Prostate gland (tissue), 2 donors: Measurements from ENCODE around the gene EXOC3. TPM values are rescaled to one million over a fixed set of nuclear protein-coding genes. Genes with fewer than 3 reads are reported as not detected.

Experiments
- DNase-seq: peaks from one replicate; pipeline ENCODE4 v3.0.0-alpha.2; 2019; ENCODE audit warnings: low spot score
- H3K27ac ChIP-seq, 2 donors: fragments of 200-600 bp; sonication (generic); 2 replicates each; pipeline ENCODE4 v1.5.1; 2017 to 2019
- H3K27me3 ChIP-seq: fragments of 200-600 bp; sonication (generic); replicated peaks from 2 replicates; pipeline ENCODE4 v1.5.1; 2019; ENCODE audit not compliant: insufficient read depth
- H3K36me3 ChIP-seq, 2 donors: fragments of 200-600 bp; sonication (generic); 1 replicate in 1 of 2; 2 replicates in 1 of 2; pipeline versions ENCODE4 v1.5.1 to v1.8.1; 2017 to 2019
- H3K4me1 ChIP-seq: fragments of 200-600 bp; sonication (generic); replicated peaks from 2 replicates; pipeline ENCODE4 v1.5.1; 2019
- H3K4me3 ChIP-seq, 2 donors: fragments of 200-600 bp; sonication (generic); 2 replicates each; pipeline ENCODE4 v1.5.1; 2017 to 2019
- H3K9me3 ChIP-seq: fragments of 200-600 bp; sonication (generic); 2 replicates; pipeline ENCODE4 v1.5.1; 2017
- POLR2A ChIP-seq: fragments of 450-650 bp; IDR thresholded peaks from one replicate; pipeline ENCODE4 v1.6.1; 2016; ENCODE audit warnings: antibody characterized with exemption, mild to moderate bottlenecking
- POLR2AphosphoS5 ChIP-seq: sonication (generic); formaldehyde crosslinking; IDR thresholded peaks from one replicate; pipeline ENCODE4 v1.6.1; 2017; ENCODE audit warnings: antibody characterized with exemption
- WGBS: methylation state at CpG from one replicate; pipeline ENCODE4 v1.1.5; 2018; 5-methylcytosine and 5-hydroxymethylcytosine counted together
- intact Hi-C: fragments of 100-400 bp; cut with DNase I; formaldehyde crosslinking; loops from one replicate; pipeline ENCODE4 v1.14.2; 2022
- total RNA-seq, 2 donors: library from RNA; depleted of rRNA; stranded (reverse); fragments of >200 nt; gene quantifications; one replicate each; pipeline ENCODE4 v1.1.0, GENCODE V29; 2016
- TF ChIP-seq, protein P1 (sequence below), 4 experiments: fragments of 200-600 bp in 2 of 4; fragments of 450-650 bp in 2 of 4; sonication (generic) in 2 of 4; IDR thresholded peaks; 1 replicate in 3 of 4; 2 replicates in 1 of 4; pipeline ENCODE4 v1.5.1; 2016 to 2019; ENCODE audit warnings: antibody characterized with exemption in 4 of 4, mild to moderate bottlenecking in 2 of 4, moderate library complexity in 2 of 4

EXOC3 gene
- total RNA-seq, 2 donors from 2014 or later = 44.3 to 79.7 TPM

DNA sequence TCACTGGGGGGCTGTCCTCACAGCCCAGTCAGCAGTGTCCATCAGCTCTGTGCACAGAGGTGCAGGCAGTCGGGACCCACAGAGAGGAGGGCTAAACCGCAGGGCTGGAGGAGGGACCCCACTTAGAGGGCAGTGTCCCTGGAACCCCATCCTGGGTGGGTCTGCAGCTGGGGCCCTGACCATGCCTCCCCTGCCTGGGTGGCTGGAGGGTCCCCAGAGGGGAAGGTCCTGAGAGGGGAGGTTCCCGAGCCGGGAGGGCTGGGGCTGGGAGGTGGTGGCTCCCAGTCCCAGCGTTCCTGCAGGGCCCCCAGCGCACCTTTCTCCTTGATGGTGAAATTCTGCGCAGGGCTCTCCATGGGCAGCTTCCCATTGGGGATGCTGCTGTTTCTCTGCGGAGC is 32.7 kb downstream of the EXOC3 start:
- no peak overlapping the region for H3K27ac ChIP-seq
- H3K9me3 ChIP-seq = no peaks in the 10 kb centered on the region
- H3K27me3 ChIP-seq = peaks cover 2% of the 10 kb centered on the region
- H3K4me1 ChIP-seq = peaks cover 12% of the 10 kb centered on the region
- TF ChIP-seq POLR2AphosphoS5 (no peak), POLR2A (no peak)
- TF ChIP-seq, protein P1, sequence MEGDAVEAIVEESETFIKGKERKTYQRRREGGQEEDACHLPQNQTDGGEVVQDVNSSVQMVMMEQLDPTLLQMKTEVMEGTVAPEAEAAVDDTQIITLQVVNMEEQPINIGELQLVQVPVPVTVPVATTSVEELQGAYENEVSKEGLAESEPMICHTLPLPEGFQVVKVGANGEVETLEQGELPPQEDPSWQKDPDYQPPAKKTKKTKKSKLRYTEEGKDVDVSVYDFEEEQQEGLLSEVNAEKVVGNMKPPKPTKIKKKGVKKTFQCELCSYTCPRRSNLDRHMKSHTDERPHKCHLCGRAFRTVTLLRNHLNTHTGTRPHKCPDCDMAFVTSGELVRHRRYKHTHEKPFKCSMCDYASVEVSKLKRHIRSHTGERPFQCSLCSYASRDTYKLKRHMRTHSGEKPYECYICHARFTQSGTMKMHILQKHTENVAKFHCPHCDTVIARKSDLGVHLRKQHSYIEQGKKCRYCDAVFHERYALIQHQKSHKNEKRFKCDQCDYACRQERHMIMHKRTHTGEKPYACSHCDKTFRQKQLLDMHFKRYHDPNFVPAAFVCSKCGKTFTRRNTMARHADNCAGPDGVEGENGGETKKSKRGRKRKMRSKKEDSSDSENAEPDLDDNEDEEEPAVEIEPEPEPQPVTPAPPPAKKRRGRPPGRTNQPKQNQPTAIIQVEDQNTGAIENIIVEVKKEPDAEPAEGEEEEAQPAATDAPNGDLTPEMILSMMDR (IDR thresholded peaks at IDR 0.05) = no peak
- WGBS = 76% methylated on average over 5 of the region's 8 CpGs
- no peaks in the 10 kb centered on the region for H3K36me3 ChIP-seq
- H3K4me3 ChIP-seq = no peak overlapping the region
- intact Hi-C loops = loop anchor here (10.0 kb wide), 2 partner anchors 139 to 419 kb away; partner anchors contain the start of genes BRD9, CEP72 and TRIP13
- no peak for DNase-seq

DNA sequence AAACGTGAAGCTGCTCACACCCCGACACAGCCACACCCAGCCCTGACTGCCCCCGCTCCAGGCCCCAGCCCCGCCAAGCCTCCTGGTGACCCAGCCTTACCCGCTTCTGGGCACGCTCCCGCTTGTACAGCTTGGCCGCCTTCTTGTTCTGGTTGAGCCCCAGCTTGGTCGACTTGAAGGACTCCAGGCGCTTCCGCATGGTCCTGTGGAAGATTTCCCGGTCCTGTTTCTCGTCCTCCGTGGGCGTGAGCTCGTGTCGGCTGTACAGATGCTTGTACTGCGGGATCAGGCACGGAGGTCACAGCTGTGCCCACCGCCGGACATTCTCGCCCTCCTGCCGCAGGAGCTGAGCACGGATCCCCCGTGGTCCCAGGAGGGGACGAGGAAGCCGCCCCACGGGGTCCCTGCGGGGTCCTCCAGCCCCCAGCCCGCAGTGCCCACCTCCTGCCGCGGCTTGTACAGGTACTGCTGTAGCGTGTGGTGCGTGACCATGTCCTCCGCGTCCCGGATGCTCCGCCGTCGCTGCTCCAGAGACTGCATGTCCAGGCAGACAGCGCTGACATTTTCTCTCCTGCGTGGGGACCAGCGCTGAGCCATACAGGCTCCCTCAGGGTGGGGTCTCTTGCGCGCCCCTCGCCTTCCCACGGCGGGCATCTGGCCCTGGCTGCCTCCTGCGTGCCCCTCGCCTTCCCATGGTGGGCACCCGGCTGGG is 33.3 kb downstream of the EXOC3 start:
- Histone ChIP-seq H3K36me3 (no peaks in the 10 kb centered on the region), H3K4me1 (peaks cover 12% of the 10 kb centered on the region), H3K27ac (no peak overlapping the region), H3K4me3 (no peak overlapping the region), H3K27me3 (peaks cover 2% of the 10 kb centered on the region), H3K9me3 (no peaks in the 10 kb centered on the region)
- DNase-seq = no peak
- TF ChIP-seq POLR2AphosphoS5 = no peak
- TF ChIP-seq POLR2A = no peak
- TF ChIP-seq, protein P1 (IDR thresholded peaks at IDR 0.05) = no peak
- intact Hi-C loops = loop anchor here (10.0 kb wide), 2 partner anchors 139 to 419 kb away; partner anchors contain the start of genes BRD9, CEP72 and TRIP13
- 81% methylated on average over 51 of the region's 51 CpGs for WGBS

DNA sequence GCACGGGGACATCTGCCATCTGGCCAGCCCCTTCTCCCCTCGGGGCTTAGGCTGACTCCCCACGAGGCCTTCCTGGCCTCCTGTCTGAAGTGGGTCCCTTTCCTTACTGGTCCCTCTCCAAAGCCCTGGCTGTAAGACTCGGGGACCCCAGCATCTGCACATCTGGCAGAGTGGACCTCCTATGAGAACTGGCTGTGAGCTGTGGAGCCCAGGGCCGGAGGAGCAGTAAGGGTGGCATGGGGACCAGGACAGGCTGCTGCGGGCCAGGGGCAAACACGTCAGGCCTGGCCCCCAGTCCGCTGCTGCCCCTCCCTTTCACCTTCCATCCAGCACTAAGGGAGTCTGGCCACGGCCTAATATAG is 33.8 kb downstream of the EXOC3 start:
- Histone ChIP-seq H3K36me3 (no peaks in the 10 kb centered on the region), H3K4me1 (peaks cover 8% of the 10 kb centered on the region), H3K4me3 (no peak overlapping the region), H3K27me3 (peaks cover 4% of the 10 kb centered on the region), H3K27ac (no peak overlapping the region), H3K9me3 (no peaks in the 10 kb centered on the region)
- TF ChIP-seq POLR2A (no peak), POLR2AphosphoS5 (no peak)
- TF ChIP-seq, protein P1 (IDR thresholded peaks at IDR 0.05) = no peak
- no peak for DNase-seq
- 78% methylated on average over 8 of the region's 9 CpGs for whole genome bisulfite sequencing
- intact Hi-C loops = loop anchor here (10.0 kb wide), 2 partner anchors 138 to 418 kb away; partner anchors contain the start of genes BRD9, CEP72 and TRIP13

DNA sequence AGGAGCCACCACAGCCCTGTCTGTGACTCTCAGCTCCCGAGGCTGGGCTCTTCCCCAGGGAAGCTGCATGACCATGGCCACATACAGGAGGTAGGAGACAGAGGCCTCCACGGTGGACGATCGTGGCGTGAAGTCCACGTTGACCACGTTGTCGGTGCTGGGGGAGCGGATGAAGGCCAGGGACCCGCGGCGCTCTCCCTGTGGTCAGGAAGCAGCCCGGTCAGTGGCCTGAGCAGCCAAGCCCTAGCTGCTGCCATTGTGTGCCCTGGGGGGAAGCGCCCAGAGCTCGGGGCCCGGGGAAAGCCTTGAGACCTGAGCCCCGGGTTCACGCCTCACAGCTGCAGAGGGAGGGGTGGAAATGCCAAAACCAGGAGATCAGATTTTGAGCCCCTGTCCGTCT is 34.3 kb downstream of the EXOC3 start:
- WGBS = 83% methylated on average over 19 of the region's 19 CpGs
- Histone ChIP-seq H3K9me3 (no peaks in the 10 kb centered on the region), H3K27me3 (peaks cover 4% of the 10 kb centered on the region), H3K36me3 (no peaks in the 10 kb centered on the region), H3K4me1 (peaks cover 4% of the 10 kb centered on the region), H3K4me3 (no peak overlapping the region), H3K27ac (no peak overlapping the region)
- no peak for DNase-seq
- TF ChIP-seq POLR2A = no peak
- TF ChIP-seq, protein P1 (IDR thresholded peaks at IDR 0.05) = no peak
- no peak for TF ChIP-seq POLR2AphosphoS5
- intact Hi-C loops = loop anchor here (10.0 kb wide), 2 partner anchors 138 to 418 kb away; partner anchors contain the start of genes BRD9, CEP72 and TRIP13

DNA sequence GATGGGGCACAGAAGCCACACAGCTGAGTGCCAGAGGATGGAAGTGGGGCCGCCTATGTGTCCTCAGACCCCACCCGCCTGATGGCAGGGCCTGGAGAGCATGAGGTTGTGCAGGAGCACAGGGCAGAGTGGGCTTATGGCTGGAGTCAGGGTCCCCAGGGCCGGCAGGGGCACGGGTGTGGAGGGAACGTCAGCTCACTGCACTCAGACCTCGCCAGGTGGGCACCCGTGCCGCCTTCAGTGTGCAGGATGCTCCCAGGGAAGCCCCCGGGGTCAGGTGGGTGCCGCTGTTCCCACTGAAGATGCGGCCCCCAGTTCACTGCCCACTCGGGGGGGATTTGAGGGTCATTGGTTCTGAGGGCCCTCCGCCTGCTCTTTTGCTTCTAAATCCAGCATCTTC is 34.9 kb downstream of the EXOC3 start:
- Histone ChIP-seq H3K4me1 (no peaks in the 10 kb centered on the region), H3K27me3 (peaks cover 4% of the 10 kb centered on the region), H3K36me3 (no peaks in the 10 kb centered on the region), H3K27ac (no peak overlapping the region), H3K9me3 (no peaks in the 10 kb centered on the region), H3K4me3 (no peak overlapping the region)
- intact Hi-C loops = loop anchor here (10.0 kb wide), 2 partner anchors 137 to 417 kb away; partner anchors contain the start of genes BRD9, CEP72 and TRIP13
- TF ChIP-seq POLR2AphosphoS5 = no peak
- TF ChIP-seq, protein P1 (IDR thresholded peaks at IDR 0.05) = no peak
- no peak for TF ChIP-seq POLR2A
- DNase-seq = no peak
- 84% methylated on average over 12 of the region's 13 CpGs for WGBS
